H9 (cell line): Measurements from ENCODE around the gene GPR25. TPM values are rescaled to one million over a fixed set of nuclear protein-coding genes. Genes with fewer than 3 reads are reported as not detected.

ENCODE experiments used
- DNase-seq: peaks from one replicate; pipeline ENCODE4 v3.0.0-alpha.2; 2017
- H2AFZ ChIP-seq: one replicate; pipeline ENCODE4 v1.6.1; 2013; ENCODE audit warnings: mild to moderate bottlenecking, low read length, control low read depth, moderate library complexity
- H2AK5ac ChIP-seq: 2 replicates; pipeline ENCODE4 v1.6.1; 2013; ENCODE audit warnings: low read length, control low read depth, mixed read lengths; ENCODE audit not compliant: insufficient read length
- H2BK120ac ChIP-seq: one replicate; pipeline ENCODE4 v1.6.1; 2013; ENCODE audit warnings: low read depth, mild to moderate bottlenecking, low read length, control low read depth, inconsistent platforms; ENCODE audit not compliant: poor library complexity, severe bottlenecking
- H2BK12ac ChIP-seq: 2 replicates; pipeline ENCODE4 v1.6.1; 2013; ENCODE audit warnings: low read length, control low read depth, mixed read lengths, low read depth; ENCODE audit not compliant: insufficient read length
- H2BK15ac ChIP-seq: 2 replicates; pipeline ENCODE4 v1.6.1; 2013; ENCODE audit warnings: low read depth, low read length, control low read depth
- H2BK20ac ChIP-seq: one replicate; pipeline ENCODE4 v1.6.1; 2013; ENCODE audit warnings: low read depth, mild to moderate bottlenecking, low read length, control low read depth, inconsistent platforms; ENCODE audit not compliant: poor library complexity, severe bottlenecking
- H2BK5ac ChIP-seq: 2 replicates; pipeline ENCODE4 v1.6.1; 2013; ENCODE audit warnings: low read length, control low read depth, mixed read lengths; ENCODE audit not compliant: insufficient read length
- H3K14ac ChIP-seq: 2 replicates; pipeline ENCODE4 v1.6.1; 2013; ENCODE audit warnings: low read length, control low read depth; ENCODE audit not compliant: insufficient read depth
- H3K18ac ChIP-seq: 2 replicates; pipeline ENCODE4 v1.6.1; 2013; ENCODE audit warnings: low read depth, mild to moderate bottlenecking, mixed read lengths, low read length, control low read depth; ENCODE audit not compliant: insufficient read length
- H3K23ac ChIP-seq: 2 replicates; pipeline ENCODE4 v1.6.1; 2013; ENCODE audit warnings: low read length, control low read depth, mixed read lengths, low read depth; ENCODE audit not compliant: insufficient read length
- H3K23me2 ChIP-seq: 2 replicates; pipeline ENCODE4 v1.6.1; 2013; ENCODE audit warnings: low read depth, mild to moderate bottlenecking, mixed read lengths, low read length, control low read depth; ENCODE audit not compliant: insufficient read length, poor library complexity, severe bottlenecking
- H3K27ac ChIP-seq: 2 replicates; pipeline ENCODE4 v1.5.1; 2013; ENCODE audit warnings: low read length, control low read depth, mixed read lengths, low read depth; ENCODE audit not compliant: insufficient read length
- H3K27me3 ChIP-seq: 2 replicates; pipeline ENCODE4 v1.6.1; 2013; ENCODE audit warnings: low read length, control low read depth, inconsistent platforms; ENCODE audit not compliant: insufficient read depth
- H3K4ac ChIP-seq: 2 replicates; pipeline ENCODE4 v1.6.1; 2013; ENCODE audit warnings: low read depth, mild to moderate bottlenecking, control low read depth, inconsistent platforms, low read length, moderate library complexity
- H3K4me1 ChIP-seq: 2 replicates; pipeline ENCODE4 v1.6.1; 2013; ENCODE audit warnings: low read length, control low read depth, inconsistent platforms; ENCODE audit not compliant: insufficient read depth
- H3K4me2 ChIP-seq: 2 replicates; pipeline ENCODE4 v1.6.1; 2013; ENCODE audit warnings: low read length, control low read depth, mixed read lengths; ENCODE audit not compliant: insufficient read length, insufficient read depth
- H3K56ac ChIP-seq: 2 replicates; pipeline ENCODE4 v1.6.1; 2013; ENCODE audit warnings: low read depth, mild to moderate bottlenecking, mixed read lengths, low read length, control low read depth; ENCODE audit not compliant: insufficient read length
- H3K79me1 ChIP-seq: 2 replicates; pipeline ENCODE4 v1.6.1; 2013; ENCODE audit warnings: low read depth, mild to moderate bottlenecking, moderate library complexity, low read length, control low read depth, inconsistent platforms; ENCODE audit not compliant: insufficient read depth, poor library complexity, severe bottlenecking
- H3K79me2 ChIP-seq: 2 replicates; pipeline ENCODE4 v1.6.1; 2013; ENCODE audit warnings: low read length, control low read depth, inconsistent platforms; ENCODE audit not compliant: insufficient read depth
- H3K9ac ChIP-seq: 2 replicates; pipeline ENCODE4 v1.6.1; 2013; ENCODE audit warnings: low read length, control low read depth, mixed read lengths; ENCODE audit not compliant: insufficient read length; ENCODE audit errors: extremely low read depth
- H3K9me3 ChIP-seq: one replicate; pipeline ENCODE4 v1.6.1; 2013; ENCODE audit warnings: low read depth, low read length, inconsistent platforms; ENCODE audit not compliant: control insufficient read depth
- H3T11ph ChIP-seq: one replicate; pipeline ENCODE4 v1.6.1; 2013; ENCODE audit warnings: mild to moderate bottlenecking, low read length, control low read depth, inconsistent platforms
- H4K20me1 ChIP-seq: one replicate; pipeline ENCODE4 v1.6.1; 2013; ENCODE audit not compliant: control insufficient read depth, insufficient read length, insufficient read depth
- H4K5ac ChIP-seq: 2 replicates; pipeline ENCODE4 v1.6.1; 2013; ENCODE audit warnings: low read depth, mild to moderate bottlenecking, mixed read lengths, low read length, control low read depth; ENCODE audit not compliant: insufficient read length
- H4K8ac ChIP-seq: replicated peaks from 2 replicates; pipeline ENCODE4 v1.6.1; 2013; ENCODE audit warnings: low read length, control low read depth, mixed read lengths, low read depth; ENCODE audit not compliant: insufficient read length
- H4K91ac ChIP-seq: 2 replicates; pipeline ENCODE4 v1.6.1; 2013; ENCODE audit warnings: low read depth, mild to moderate bottlenecking, moderate library complexity, mixed read lengths, low read length, control low read depth; ENCODE audit not compliant: insufficient read length
- H3K27ac Mint-ChIP-seq, 3 experiments: 2 replicates in 2 of 3; 3 replicates in 1 of 3; pipeline ENCODE4 v1.8.0; 2020 to 2021; ENCODE audit warnings: mixed read lengths in 3 of 3, mild to moderate bottlenecking in 1 of 3, moderate library complexity in 1 of 3
- H3K27me3 Mint-ChIP-seq: 2 replicates; pipeline ENCODE4 v1.8.0; 2021; ENCODE audit warnings: low read depth, mild to moderate bottlenecking, moderate library complexity, mixed read lengths
- H3K36me3 Mint-ChIP-seq, 3 experiments: 2 replicates in 2 of 3; 3 replicates in 1 of 3; pipeline ENCODE4 v1.8.0; 2020 to 2021; ENCODE audit warnings: low read depth in 3 of 3, mixed read lengths in 3 of 3; ENCODE audit not compliant: insufficient read depth in 1 of 3
- H3K4me1 Mint-ChIP-seq, 2 experiments: 2 replicates each; pipeline ENCODE4 v1.8.0; 2020; ENCODE audit warnings: mixed read lengths in 2 of 2
- H3K4me3 Mint-ChIP-seq, 2 experiments: 2 replicates in 1 of 2; 3 replicates in 1 of 2; pipeline ENCODE4 v1.8.0; 2020 to 2021; ENCODE audit warnings: mild to moderate bottlenecking in 2 of 2, mixed read lengths in 2 of 2, moderate library complexity in 1 of 2
- H3K9me3 Mint-ChIP-seq, 2 experiments: 2 replicates in 1 of 2; 3 replicates in 1 of 2; pipeline ENCODE4 v1.8.0; 2020; ENCODE audit warnings: mild to moderate bottlenecking in 2 of 2, mixed read lengths in 2 of 2, moderate library complexity in 1 of 2
- WGBS: extraction: QIAGEN DNeasy Blood & Tissue Kit; methylation state at CpG from one replicate; pipeline ENCODE4 v1.1.7; 2013; ENCODE audit warnings: missing lambda C conversion rate, low lambda C conversion rate, mixed read lengths; ENCODE audit not compliant: insufficient read length; ENCODE audit errors: extremely low coverage; 5-methylcytosine and 5-hydroxymethylcytosine counted together
- total RNA-seq: library from RNA; stranded (reverse); gene quantifications from 2 replicates; pipeline ENCODE4 v1.2.1, GENCODE V29; 2021
- TF ChIP-seq, protein P1 (sequence below): fragments of 200-600 bp; sonication (generic); conservative IDR thresholded peaks from 3 replicates; pipeline ENCODE4 v1.8.0; 2021; ENCODE audit warnings: antibody characterized with exemption, mild to moderate bottlenecking

The GPR25 gene
- total RNA-seq, 1 experiment from 2014 or later = not detected

DNA sequence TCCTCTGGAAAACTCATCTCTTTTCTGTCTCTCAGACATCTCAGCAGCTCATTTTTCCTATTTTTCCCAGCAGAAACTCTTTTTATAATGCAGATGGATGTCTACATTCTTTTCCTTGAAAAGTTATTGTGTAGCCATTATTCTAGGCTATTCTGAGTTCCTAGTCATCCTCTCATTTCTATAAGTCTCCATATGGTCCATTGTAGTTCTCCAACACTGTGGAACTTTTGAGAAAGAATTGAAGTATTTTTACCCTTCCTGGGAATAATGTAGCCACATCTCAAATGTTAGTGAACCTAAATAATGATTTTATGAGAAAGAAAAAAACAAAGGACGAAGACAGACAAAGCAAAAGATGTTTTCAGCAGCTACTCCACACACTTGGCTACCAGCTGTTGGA, 26.4 kb upstream of the GPR25 start:
- Histone ChIP-seq H3K56ac (no peak overlapping the region), H3K79me2 (no peaks in the 10 kb centered on the region), H2AFZ (no peak overlapping the region), H3K23me2 (no peaks in the 10 kb centered on the region), H3K4me2 (no peak overlapping the region), H3K23ac (no peak overlapping the region), H3K9ac (no peak overlapping the region), H3K4ac (no peak overlapping the region), H4K8ac (no peak overlapping the region), H2BK20ac (no peak overlapping the region), H3K27ac (no peak overlapping the region), H2BK15ac (no peak overlapping the region), H4K5ac (no peak overlapping the region), H4K91ac (no peak overlapping the region), H2BK12ac (no peak overlapping the region), H3K79me1 (no peaks in the 10 kb centered on the region), H3K9me3 (no peaks in the 10 kb centered on the region), H3K14ac (no peak overlapping the region), H3K27me3 (no peaks in the 10 kb centered on the region), H2AK5ac (no peak overlapping the region), H3K18ac (no peak overlapping the region), H3K4me1 (peaks cover 3% of the 10 kb centered on the region; the same call in 1 of the 2 replicates), H2BK120ac (no peak overlapping the region), H3T11ph (no peak overlapping the region), H2BK5ac (no peak overlapping the region), H4K20me1 (no peaks in the 10 kb centered on the region)
- Mint-ChIP-seq H3K9me3 (no peaks in the 10 kb centered on the region), H3K4me3 (no peak overlapping the region), H3K27ac (peak overlapping the region in 2 of 3 experiments; percentile 69 to 71; a peak in 4 of 7 replicates), H3K4me1 (peaks cover 7 to 14% of the 10 kb centered on the region in 2 experiments), H3K27me3 (no peaks in the 10 kb centered on the region), H3K36me3 (peaks cover 8 to 60% (median 43%) of the 10 kb centered on the region in 3 experiments; a peak in 6 of 7 replicates)
- WGBS = no CpG with 5 or more reads among the region's 1 CpG
- DNase-seq = no peak
- TF ChIP-seq, protein P1, sequence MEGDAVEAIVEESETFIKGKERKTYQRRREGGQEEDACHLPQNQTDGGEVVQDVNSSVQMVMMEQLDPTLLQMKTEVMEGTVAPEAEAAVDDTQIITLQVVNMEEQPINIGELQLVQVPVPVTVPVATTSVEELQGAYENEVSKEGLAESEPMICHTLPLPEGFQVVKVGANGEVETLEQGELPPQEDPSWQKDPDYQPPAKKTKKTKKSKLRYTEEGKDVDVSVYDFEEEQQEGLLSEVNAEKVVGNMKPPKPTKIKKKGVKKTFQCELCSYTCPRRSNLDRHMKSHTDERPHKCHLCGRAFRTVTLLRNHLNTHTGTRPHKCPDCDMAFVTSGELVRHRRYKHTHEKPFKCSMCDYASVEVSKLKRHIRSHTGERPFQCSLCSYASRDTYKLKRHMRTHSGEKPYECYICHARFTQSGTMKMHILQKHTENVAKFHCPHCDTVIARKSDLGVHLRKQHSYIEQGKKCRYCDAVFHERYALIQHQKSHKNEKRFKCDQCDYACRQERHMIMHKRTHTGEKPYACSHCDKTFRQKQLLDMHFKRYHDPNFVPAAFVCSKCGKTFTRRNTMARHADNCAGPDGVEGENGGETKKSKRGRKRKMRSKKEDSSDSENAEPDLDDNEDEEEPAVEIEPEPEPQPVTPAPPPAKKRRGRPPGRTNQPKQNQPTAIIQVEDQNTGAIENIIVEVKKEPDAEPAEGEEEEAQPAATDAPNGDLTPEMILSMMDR = no peak
